ENCODE measurements around the gene ELF5. TPM values are rescaled to one million over a fixed set of nuclear protein-coding genes. Genes with fewer than 3 reads are reported as not detected.
A peak's percentile ranks its signal among the peaks of the same experiment; 100 is the strongest.

ELF5 gene
- total and polyA plus RNA-seq, 2 of the 13 experiments (the other 11 are each of a cell fraction or from before 2014, with no cell fraction given), result 0.51 to 2.6 TPM

DNA sequence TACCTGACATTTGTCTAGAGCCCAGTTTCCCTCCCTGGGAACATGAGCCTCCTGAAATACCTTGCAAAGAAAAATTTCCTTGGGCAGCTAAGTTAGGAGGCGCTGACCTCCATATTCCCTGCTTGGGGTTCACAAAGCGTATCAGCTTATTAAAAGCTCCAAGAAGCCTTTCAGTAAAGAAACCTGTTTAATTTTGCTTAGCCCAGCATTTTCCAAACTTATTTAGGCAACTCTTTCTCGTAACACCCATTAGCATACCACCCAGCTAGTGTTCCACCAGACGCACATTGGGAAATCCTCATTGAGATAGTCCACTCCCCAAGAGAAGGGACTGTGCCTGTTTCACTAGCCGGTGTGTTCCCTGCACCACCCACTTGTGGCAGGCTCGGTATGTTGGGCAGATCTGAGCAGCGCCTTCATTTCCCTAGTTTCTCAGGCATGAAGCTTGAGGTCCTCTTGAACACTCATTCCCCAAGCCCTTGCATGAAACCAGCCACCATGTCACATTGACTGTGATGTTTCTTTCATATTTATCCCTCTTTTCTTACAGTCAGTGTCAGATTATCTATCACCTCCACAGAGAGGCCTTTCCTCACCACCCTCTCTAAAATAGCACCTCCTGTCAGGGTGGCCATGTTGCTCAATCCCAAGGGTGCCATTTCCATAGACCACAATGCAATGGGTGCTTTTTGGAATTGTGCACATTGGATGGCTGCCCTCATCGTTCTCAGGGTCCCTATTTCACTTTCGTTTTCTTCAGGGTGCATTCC lies 12.5 kb upstream of the ELF5 start:
- Histone ChIP-seq H3K4me3 (replicated peaks in 1 of 3; ENCODE audit: insufficient read depth in 1 of 3, low read depth in 2 of 3, low read length in 3 of 3) (no peak overlapping the region), H2AFZ (ENCODE audit: low read length) (no peak overlapping the region), H3K27me3 (ENCODE audit: control insufficient read depth in 1 of 2, insufficient read depth in 2 of 2, low read length in 2 of 2) (peaks cover 4 to 28% of the 10 kb centered on the region in 2 experiments), H3K4me1 (ENCODE audit: insufficient read depth, low read length) (peaks cover 55% of the 10 kb centered on the region), H3K9ac (ENCODE audit: insufficient read depth, low read depth, low read length) (no peak overlapping the region), H3K27ac (ENCODE audit: extremely low read length, insufficient read depth, low read length) (no peak overlapping the region), H3K4me2 (ENCODE audit: low read depth, low read length) (peak overlapping the region; percentile 38), H3K9me3 (ENCODE audit: low read length) (peaks cover under 1% of the 10 kb centered on the region; the same call in 1 of the 2 replicates), H4K20me1 (ENCODE audit: insufficient read depth, low read length) (no peaks in the 10 kb centered on the region), H3K36me3 (replicated peaks in 1 of 2; ENCODE audit: control insufficient read depth in 1 of 2, insufficient read depth in 2 of 2, low read length in 2 of 2) (no peaks in the 10 kb centered on the region), H3K79me2 (ENCODE audit: insufficient read depth, low read length) (no peaks in the 10 kb centered on the region)
- ChIA-PET CTCF (ENCODE audit: low intra/inter-chr PET ratio, low total read pairs) (no interaction called here), POLR2A (interaction anchor here (1.5 kb wide), 1 partner anchor 11 kb away, joined by 3 read pairs; no protein-coding TSS in a partner anchor)
- ATAC-seq (no peak), DNase-seq (ENCODE audit: low spot score) (no peak), FAIRE-seq (no peak)
- intact Hi-C loops (cut with micrococcal nuclease; ENCODE audit: unreplicated experiment) (loop anchor here (10.0 kb wide), 1 partner anchor 879 kb away; no protein-coding TSS in a partner anchor), in situ Hi-C loops (cut with HindIII; ENCODE audit: extremely low pct_ligation_motif_present, low pct_unique_long_range_greater_than_20kb) (no loop called here)
- 63% methylated on average over 9 of the region's 9 CpGs for WGBS (ENCODE audit: low lambda C conversion rate)
- TF ChIP-seq MAFF (IDR thresholded peaks at IDR 0.05; ENCODE audit: low read depth, low read length), result peak; percentile 82
- peak; percentile 82 to 91 for TF ChIP-seq MAFK (conservative IDR thresholded peaks at IDR 0.05 in 1 of 2, IDR thresholded peaks at IDR 0.05 in 1 of 2; ENCODE audit: low read length in 2 of 2)
- TF ChIP-seq, protein P1, sequence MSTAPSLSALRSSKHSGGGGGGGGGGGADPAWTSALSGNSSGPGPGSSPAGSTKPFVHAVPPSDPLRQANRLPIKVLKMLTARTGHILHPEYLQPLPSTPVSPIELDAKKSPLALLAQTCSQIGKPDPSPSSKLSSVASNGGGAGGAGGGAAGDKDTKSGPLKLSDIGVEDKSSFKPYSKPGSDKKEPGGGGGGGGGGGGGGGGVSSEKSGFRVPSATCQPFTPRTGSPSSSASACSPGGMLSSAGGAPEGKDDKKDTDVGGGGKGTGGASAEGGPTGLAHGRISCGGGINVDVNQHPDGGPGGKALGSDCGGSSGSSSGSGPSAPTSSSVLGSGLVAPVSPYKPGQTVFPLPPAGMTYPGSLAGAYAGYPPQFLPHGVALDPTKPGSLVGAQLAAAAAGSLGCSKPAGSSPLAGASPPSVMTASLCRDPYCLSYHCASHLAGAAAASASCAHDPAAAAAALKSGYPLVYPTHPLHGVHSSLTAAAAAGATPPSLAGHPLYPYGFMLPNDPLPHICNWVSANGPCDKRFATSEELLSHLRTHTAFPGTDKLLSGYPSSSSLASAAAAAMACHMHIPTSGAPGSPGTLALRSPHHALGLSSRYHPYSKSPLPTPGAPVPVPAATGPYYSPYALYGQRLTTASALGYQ (CRISPR knock-in tag; IDR thresholded peaks at IDR 0.05), result no peak
- no TSS peak for BruUV-seq (replicated peaks)

DNA sequence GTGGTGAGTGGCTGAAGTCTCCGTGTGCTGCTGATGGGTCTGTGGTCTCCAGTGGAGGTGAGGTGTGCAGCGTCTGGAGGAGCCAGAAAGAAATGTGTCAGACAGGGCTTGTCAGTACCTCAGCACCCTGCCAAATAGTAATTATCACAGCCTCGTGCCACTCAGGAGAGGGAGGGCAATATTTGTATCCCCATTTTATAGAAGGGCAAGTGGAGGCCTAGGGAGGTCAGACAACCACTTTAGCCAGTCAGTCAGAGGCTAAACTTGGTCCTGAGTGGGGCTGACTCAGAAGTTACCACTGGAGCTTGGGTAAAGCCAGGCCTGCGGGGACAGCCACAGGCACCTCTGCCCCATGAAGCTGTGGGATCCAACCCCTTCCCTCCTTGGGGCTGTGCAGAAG lies 11.5 kb upstream of the ELF5 start:
- H3K9me3 ChIP-seq (ENCODE audit: low read length), result no peaks in the 10 kb centered on the region
- in situ Hi-C loops (cut with HindIII; ENCODE audit: extremely low pct_ligation_motif_present, low pct_unique_long_range_greater_than_20kb), result no loop called here
- no peak overlapping the region for H3K9ac ChIP-seq (ENCODE audit: insufficient read depth, low read depth, low read length)
- H3K4me2 ChIP-seq (ENCODE audit: low read depth, low read length), result peak overlapping the region; percentile 50; the same call in 1 of the 2 replicates
- ChIA-PET POLR2A (interaction anchor here (1.5 to 1.6 kb wide), 2 partner anchors 12 kb away, joined by 3 to 5 read pairs; no protein-coding TSS in a partner anchor), CTCF (ENCODE audit: low intra/inter-chr PET ratio, low total read pairs) (no interaction called here)
- no peak overlapping the region for H3K27ac ChIP-seq (ENCODE audit: extremely low read length, insufficient read depth, low read length)
- H3K36me3 ChIP-seq (replicated peaks in 1 of 2; ENCODE audit: control insufficient read depth in 1 of 2, insufficient read depth in 2 of 2, low read length in 2 of 2), result no peaks in the 10 kb centered on the region
- ATAC-seq (no peak), DNase-seq (ENCODE audit: low spot score) (no peak), FAIRE-seq (no peak)
- no peaks in the 10 kb centered on the region for H4K20me1 ChIP-seq (ENCODE audit: insufficient read depth, low read length)
- H3K4me3 ChIP-seq (replicated peaks in 1 of 3; ENCODE audit: insufficient read depth in 1 of 3, low read depth in 2 of 3, low read length in 3 of 3), result peak overlapping the region in 1 of 3 experiments; percentile 32; a peak in 1 of 6 replicates
- H3K27me3 ChIP-seq (ENCODE audit: control insufficient read depth in 1 of 2, insufficient read depth in 2 of 2, low read length in 2 of 2), result peaks cover 4 to 28% of the 10 kb centered on the region in 2 experiments
- no peaks in the 10 kb centered on the region for H3K79me2 ChIP-seq (ENCODE audit: insufficient read depth, low read length)
- BruUV-seq (replicated peaks), result no TSS peak
- no peak overlapping the region for H2AFZ ChIP-seq (ENCODE audit: low read length)
- TF ChIP-seq PPARG (CRISPR knock-in tag; conservative IDR thresholded peaks at IDR 0.05) (no peak), ZNF629 (CRISPR knock-in tag; conservative IDR thresholded peaks at IDR 0.05) (peak; percentile 81), ZNF75D (CRISPR knock-in tag; IDR thresholded peaks at IDR 0.05; ENCODE audit: borderline replicate concordance) (no peak), NCOA5 (CRISPR knock-in tag; IDR thresholded peaks at IDR 0.05) (no peak), CBX1 (IDR thresholded peaks at IDR 0.05; ENCODE audit: low read depth) (no peak), HOXA7 (CRISPR knock-in tag; IDR thresholded peaks at IDR 0.05) (no peak)
- H3K4me1 ChIP-seq (ENCODE audit: insufficient read depth, low read length), result peaks cover 53% of the 10 kb centered on the region
- WGBS (ENCODE audit: low lambda C conversion rate), result 21% methylated on average over 3 of the region's 4 CpGs
- intact Hi-C loops (cut with micrococcal nuclease; ENCODE audit: unreplicated experiment), result loop anchor here (10.0 kb wide), 1 partner anchor 880 kb away; no protein-coding TSS in a partner anchor

All from HepG2 (cell line).